ENCODE data around the gene TCF4.

DNA sequence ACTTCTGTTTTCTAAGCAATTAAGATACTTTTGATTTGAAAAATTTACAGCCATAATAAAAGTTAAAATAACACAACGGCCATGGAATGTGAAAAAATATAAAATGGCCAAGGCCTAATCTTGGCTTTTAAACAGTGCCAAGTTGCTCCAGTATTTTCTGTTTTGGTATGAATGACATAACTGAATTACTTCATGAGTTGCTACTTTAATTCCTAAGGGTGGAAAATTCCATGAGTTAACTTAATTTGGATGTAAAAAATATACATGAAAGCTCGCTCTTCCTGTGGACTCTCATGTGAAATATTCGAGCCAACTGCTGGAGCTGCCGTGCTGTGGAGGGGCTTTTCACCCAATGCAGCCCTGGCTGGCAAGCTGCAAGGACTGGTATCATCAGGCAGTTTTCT lies 342.8 kb downstream of the TCF4 start:
- TF ChIP-seq EZH2 (IDR thresholded peaks at IDR 0.05; ENCODE audit: low read length) = no peak
- TF ChIP-seq, protein P1, sequence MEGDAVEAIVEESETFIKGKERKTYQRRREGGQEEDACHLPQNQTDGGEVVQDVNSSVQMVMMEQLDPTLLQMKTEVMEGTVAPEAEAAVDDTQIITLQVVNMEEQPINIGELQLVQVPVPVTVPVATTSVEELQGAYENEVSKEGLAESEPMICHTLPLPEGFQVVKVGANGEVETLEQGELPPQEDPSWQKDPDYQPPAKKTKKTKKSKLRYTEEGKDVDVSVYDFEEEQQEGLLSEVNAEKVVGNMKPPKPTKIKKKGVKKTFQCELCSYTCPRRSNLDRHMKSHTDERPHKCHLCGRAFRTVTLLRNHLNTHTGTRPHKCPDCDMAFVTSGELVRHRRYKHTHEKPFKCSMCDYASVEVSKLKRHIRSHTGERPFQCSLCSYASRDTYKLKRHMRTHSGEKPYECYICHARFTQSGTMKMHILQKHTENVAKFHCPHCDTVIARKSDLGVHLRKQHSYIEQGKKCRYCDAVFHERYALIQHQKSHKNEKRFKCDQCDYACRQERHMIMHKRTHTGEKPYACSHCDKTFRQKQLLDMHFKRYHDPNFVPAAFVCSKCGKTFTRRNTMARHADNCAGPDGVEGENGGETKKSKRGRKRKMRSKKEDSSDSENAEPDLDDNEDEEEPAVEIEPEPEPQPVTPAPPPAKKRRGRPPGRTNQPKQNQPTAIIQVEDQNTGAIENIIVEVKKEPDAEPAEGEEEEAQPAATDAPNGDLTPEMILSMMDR (optimal IDR thresholded peaks at IDR 0.05 in 1 of 3, IDR thresholded peaks at IDR 0.05 in 1 of 3, conservative IDR thresholded peaks at IDR 0.05 in 1 of 3; ENCODE audit: extremely low read depth in 1 of 3, insufficient read depth in 2 of 3, low read length in 3 of 3) = no peak

Measured in keratinocyte (primary cell).